ENCODE measurements around the gene IMPA2.

DNA sequence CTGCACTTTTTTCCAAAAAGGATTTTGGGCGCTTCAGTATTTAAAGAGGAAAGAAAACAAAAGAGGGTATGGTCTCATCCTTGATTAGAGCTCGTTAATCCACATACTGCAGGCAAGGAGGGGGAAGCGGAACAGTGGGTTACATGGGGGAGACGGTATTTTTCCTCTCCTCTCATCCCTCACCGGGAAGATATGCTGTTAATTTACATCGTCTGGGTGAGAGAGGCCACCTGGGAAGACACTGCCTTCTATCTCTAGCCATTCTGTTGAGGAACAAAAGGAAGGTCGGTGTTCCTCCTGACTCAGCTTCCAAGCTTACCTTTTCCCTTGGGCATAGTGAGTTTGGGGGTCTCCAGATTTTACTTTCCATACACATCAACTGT lies 52.3 kb downstream of the IMPA2 start:
- TF ChIP-seq CHD1 (IDR thresholded peaks at IDR 0.05; ENCODE audit: low read depth, low read length): no peak
- TF ChIP-seq, protein P1, sequence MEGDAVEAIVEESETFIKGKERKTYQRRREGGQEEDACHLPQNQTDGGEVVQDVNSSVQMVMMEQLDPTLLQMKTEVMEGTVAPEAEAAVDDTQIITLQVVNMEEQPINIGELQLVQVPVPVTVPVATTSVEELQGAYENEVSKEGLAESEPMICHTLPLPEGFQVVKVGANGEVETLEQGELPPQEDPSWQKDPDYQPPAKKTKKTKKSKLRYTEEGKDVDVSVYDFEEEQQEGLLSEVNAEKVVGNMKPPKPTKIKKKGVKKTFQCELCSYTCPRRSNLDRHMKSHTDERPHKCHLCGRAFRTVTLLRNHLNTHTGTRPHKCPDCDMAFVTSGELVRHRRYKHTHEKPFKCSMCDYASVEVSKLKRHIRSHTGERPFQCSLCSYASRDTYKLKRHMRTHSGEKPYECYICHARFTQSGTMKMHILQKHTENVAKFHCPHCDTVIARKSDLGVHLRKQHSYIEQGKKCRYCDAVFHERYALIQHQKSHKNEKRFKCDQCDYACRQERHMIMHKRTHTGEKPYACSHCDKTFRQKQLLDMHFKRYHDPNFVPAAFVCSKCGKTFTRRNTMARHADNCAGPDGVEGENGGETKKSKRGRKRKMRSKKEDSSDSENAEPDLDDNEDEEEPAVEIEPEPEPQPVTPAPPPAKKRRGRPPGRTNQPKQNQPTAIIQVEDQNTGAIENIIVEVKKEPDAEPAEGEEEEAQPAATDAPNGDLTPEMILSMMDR (conservative IDR thresholded peaks at IDR 0.05; ENCODE audit: low read depth, low read length): no peak
- TF ChIP-seq, protein P2, sequence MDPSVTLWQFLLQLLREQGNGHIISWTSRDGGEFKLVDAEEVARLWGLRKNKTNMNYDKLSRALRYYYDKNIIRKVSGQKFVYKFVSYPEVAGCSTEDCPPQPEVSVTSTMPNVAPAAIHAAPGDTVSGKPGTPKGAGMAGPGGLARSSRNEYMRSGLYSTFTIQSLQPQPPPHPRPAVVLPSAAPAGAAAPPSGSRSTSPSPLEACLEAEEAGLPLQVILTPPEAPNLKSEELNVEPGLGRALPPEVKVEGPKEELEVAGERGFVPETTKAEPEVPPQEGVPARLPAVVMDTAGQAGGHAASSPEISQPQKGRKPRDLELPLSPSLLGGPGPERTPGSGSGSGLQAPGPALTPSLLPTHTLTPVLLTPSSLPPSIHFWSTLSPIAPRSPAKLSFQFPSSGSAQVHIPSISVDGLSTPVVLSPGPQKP (IDR thresholded peaks at IDR 0.05; ENCODE audit: borderline replicate concordance, low read depth, low read length): no peak
- TF ChIP-seq POLR2A (IDR thresholded peaks at IDR 0.05; ENCODE audit: low read depth, low read length): no peak
- TF ChIP-seq RAD21 (IDR thresholded peaks at IDR 0.05; ENCODE audit: low read length): no peak
- TF ChIP-seq MXI1 (IDR thresholded peaks at IDR 0.05; ENCODE audit: borderline replicate concordance, low read depth, low read length): no peak
- TF ChIP-seq CEBPB (IDR thresholded peaks at IDR 0.05; ENCODE audit: low read depth, low read length): no peak
- TF ChIP-seq NFE2L2 (IDR thresholded peaks at IDR 0.05; ENCODE audit: low read depth, low read length): no peak
